Neutrophil (primary cell): ENCODE results near the gene IQGAP2.

Experiments used
- H3K27ac ChIP-seq: fragments of 200-600 bp; sonication (generic); 2 replicates; pipeline ENCODE4 v1.5.1; 2016; ENCODE audit warnings: mild to moderate bottlenecking, moderate library complexity
- H3K27me3 ChIP-seq: fragments of 200-600 bp; sonication (generic); 2 replicates; pipeline ENCODE4 v1.6.0; 2016; ENCODE audit warnings: mild to moderate bottlenecking
- H3K36me3 ChIP-seq: fragments of 200-600 bp; sonication (generic); 2 replicates; pipeline ENCODE4 v1.5.1; 2017
- H3K4me1 ChIP-seq, 2 experiments: fragments of 200-600 bp in 1 of 2; sonication (generic) in 1 of 2; 1 replicate in 1 of 2; 2 replicates in 1 of 2; pipeline versions ENCODE4 v1.5.1 to v1.6.1; 2013 to 2016; ENCODE audit warnings: low read depth in 1 of 2, low read length in 1 of 2, mild to moderate bottlenecking in 1 of 2, moderate library complexity in 1 of 2; ENCODE audit not compliant: control insufficient read depth in 1 of 2, insufficient read depth in 1 of 2
- H3K4me3 ChIP-seq, 2 experiments: fragments of 200-600 bp in 1 of 2; sonication (generic) in 1 of 2; 1 replicate in 1 of 2; 2 replicates in 1 of 2; pipeline ENCODE4 v1.5.1; 2013 to 2016; ENCODE audit warnings: low read depth in 1 of 2, low read length in 1 of 2, mild to moderate bottlenecking in 1 of 2, moderate library complexity in 1 of 2
- H3K9me3 ChIP-seq: fragments of 200-600 bp; sonication (generic); 2 replicates; pipeline ENCODE4 v1.5.1; 2016
- CTCF ChIP-seq: fragments of 200-600 bp; sonication (generic); IDR thresholded peaks from 2 replicates; pipeline ENCODE4 v1.5.1; 2016; ENCODE audit warnings: antibody characterized with exemption

The IQGAP2 gene

GRCh38 chr5:76406673-76407072 is 3.6 kb downstream of the IQGAP2 start:
- H3K4me1 ChIP-seq, result peaks cover 54 to 61% of the 10 kb centered on the region in 2 experiments
- H3K9me3 ChIP-seq, result no peaks in the 10 kb centered on the region
- peak overlapping the region; percentile 15 to 19 for H3K4me3 ChIP-seq
- peak overlapping the region; percentile 93 for H3K27ac ChIP-seq
- no peaks in the 10 kb centered on the region for H3K27me3 ChIP-seq
- no peak for TF ChIP-seq CTCF
- H3K36me3 ChIP-seq, result no peaks in the 10 kb centered on the region

GRCh38 chr5:76408104-76408654 is 5.1 kb downstream of the IQGAP2 start:
- Histone ChIP-seq H3K4me1 (peaks cover 46 to 52% of the 10 kb centered on the region in 2 experiments), H3K27me3 (no peaks in the 10 kb centered on the region), H3K27ac (peak overlapping the region; percentile 93), H3K4me3 (no peak overlapping the region), H3K36me3 (no peaks in the 10 kb centered on the region), H3K9me3 (no peaks in the 10 kb centered on the region)
- no peak for TF ChIP-seq CTCF

- TF ChIP-seq CTCF, result no peak
- Histone ChIP-seq H3K36me3 (no peaks in the 10 kb centered on the region), H3K9me3 (no peaks in the 10 kb centered on the region), H3K27ac (no peak overlapping the region), H3K4me3 (no peak overlapping the region), H3K4me1 (peaks cover 17 to 19% of the 10 kb centered on the region in 2 experiments), H3K27me3 (no peaks in the 10 kb centered on the region)
Observed at GRCh38 chr5:76412511-76412910, 9.4 kb downstream of the IQGAP2 start.

- Histone ChIP-seq H3K27ac (peak overlapping the region; percentile 26), H3K4me1 (peaks cover 6 to 7% of the 10 kb centered on the region in 2 experiments)
Observed at GRCh38 chr5:76413746-76414145, 10.7 kb downstream of the IQGAP2 start.

GRCh38 chr5:76414788-76415187 is 11.7 kb downstream of the IQGAP2 start:
- no peak for TF ChIP-seq CTCF
- Histone ChIP-seq H3K27ac (no peak overlapping the region), H3K4me3 (no peak overlapping the region), H3K4me1 (peaks cover 5 to 6% of the 10 kb centered on the region in 2 experiments), H3K9me3 (no peaks in the 10 kb centered on the region), H3K27me3 (no peaks in the 10 kb centered on the region), H3K36me3 (no peaks in the 10 kb centered on the region)

More at GRCh38 chr5:76413746-76414145, 10.7 kb downstream of the IQGAP2 start:
- Histone ChIP-seq H3K4me3 (no peak overlapping the region), H3K27me3 (no peaks in the 10 kb centered on the region), H3K9me3 (no peaks in the 10 kb centered on the region), H3K36me3 (no peaks in the 10 kb centered on the region)
- TF ChIP-seq CTCF, result no peak
